Lung (tissue), 12 donors: ENCODE results near the gene ADH7. TPM values are rescaled to one million over a fixed set of nuclear protein-coding genes. Genes with fewer than 3 reads are reported as not detected.

Source experiments
- ATAC-seq: fragments of 200-7000 bp; cut with Tn5 transposase; one replicate; pipeline ENCODE4 v1.9.1; 2020; ENCODE audit warnings: moderate number of reproducible peaks; ENCODE audit not compliant: insufficient read depth, low FRiP score
- DNase-seq, 3 donors: peaks; one replicate each; pipeline ENCODE4 v3.0.0-alpha.2; 2013 to 2017
- H3K27ac ChIP-seq, 2 donors: one replicate each; pipeline ENCODE4 v1.5.1; 2013; ENCODE audit warnings: mild to moderate bottlenecking in 2 of 2, moderate library complexity in 2 of 2, control low read depth in 1 of 2, inconsistent platforms in 1 of 2, low read depth in 1 of 2, low read length in 1 of 2
- H3K27me3 ChIP-seq, 3 donors: one replicate each; pipeline ENCODE4 v1.5.1; 2013; ENCODE audit warnings: low read length in 2 of 3; ENCODE audit not compliant: control insufficient read depth in 3 of 3, insufficient read depth in 3 of 3
- H3K36me3 ChIP-seq, 4 donors: one replicate each; pipeline ENCODE4 v1.5.1; 2013; ENCODE audit warnings: low read length in 4 of 4, mild to moderate bottlenecking in 1 of 4, moderate library complexity in 1 of 4; ENCODE audit not compliant: control insufficient read depth in 4 of 4, insufficient read depth in 4 of 4
- H3K4me1 ChIP-seq, 5 donors: one replicate each; pipeline ENCODE4 v1.5.1; 2013; ENCODE audit warnings: low read length in 5 of 5, mild to moderate bottlenecking in 2 of 5, moderate library complexity in 1 of 5; ENCODE audit not compliant: control insufficient read depth in 5 of 5, insufficient read depth in 5 of 5
- H3K4me3 ChIP-seq: one replicate; pipeline ENCODE4 v1.5.1; 2013; ENCODE audit warnings: mild to moderate bottlenecking, control low read depth, moderate library complexity
- H3K9ac ChIP-seq, 2 donors: one replicate each; pipeline ENCODE4 v1.5.1; 2013; ENCODE audit warnings: low read length in 2 of 2, control low read depth in 1 of 2; ENCODE audit not compliant: insufficient read depth in 1 of 2
- H3K9me3 ChIP-seq, 4 donors: one replicate each; pipeline ENCODE4 v1.5.1; 2013; ENCODE audit warnings: low read length in 3 of 4, mild to moderate bottlenecking in 1 of 4, moderate library complexity in 1 of 4; ENCODE audit not compliant: control insufficient read depth in 4 of 4, insufficient read depth in 3 of 4
- WGBS, 2 donors: extraction: QIAGEN DNeasy Blood & Tissue Kit; methylation state at CpG; one replicate each; pipeline ENCODE4 v1.1.7; 2013; 5-methylcytosine and 5-hydroxymethylcytosine counted together
- polyA plus RNA-seq, 2 donors: library from polyadenylated mRNA; stranded (reverse); fragments of 200-250 nt; gene quantifications; one replicate each; pipeline ENCODE4 v1.2.1, GENCODE V29; 2013
- total RNA-seq, 2 donors: library from RNA; depleted of rRNA in 1 of 2; stranded (reverse); fragments of >200 nt in 1 of 2; gene quantifications; one replicate each; pipeline ENCODE4 v1.2.1, GENCODE V29; 2014 to 2021
- TF ChIP-seq, protein P1 (sequence below): IDR thresholded peaks from 2 replicates; pipeline ENCODE4 v1.5.1; 2012; ENCODE audit warnings: mild to moderate bottlenecking; ENCODE audit errors: control extremely low read depth, extremely low read depth
- donor health status: control.
- donor health status: control.
- donor health status: Bipolar disorder and iron deficiency.
- donor health status: healthy.
- donor health status: DM: yes; HTN: yes; CAD: no.

Gene ADH7
- total and polyA plus RNA-seq, 4 donors, result 0.71 to 5.4 (median 2.9) TPM

DNA sequence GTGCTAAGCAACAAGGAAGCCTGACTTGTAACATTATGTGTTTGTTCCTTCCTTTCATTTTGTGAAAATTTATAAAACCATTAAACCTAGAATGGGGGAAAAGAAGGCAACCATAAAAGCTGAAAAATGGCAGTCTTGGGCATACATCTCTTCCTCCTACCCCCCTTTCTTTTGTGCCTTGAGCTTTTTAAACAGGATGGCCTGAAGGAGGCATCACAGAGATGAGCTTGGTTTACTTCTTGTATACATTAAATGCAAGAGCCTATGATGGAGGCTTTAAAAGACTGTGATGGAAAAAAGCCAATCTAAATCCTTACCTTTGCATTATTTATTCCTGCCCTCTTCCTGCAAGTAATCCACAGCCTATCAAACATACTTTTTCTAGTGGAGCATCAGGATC is 36.2 kb upstream of the ADH7 start:
- no peaks in the 10 kb centered on the region for H3K27me3 ChIP-seq
- no peaks in the 10 kb centered on the region for H3K4me1 ChIP-seq
- no peaks in the 10 kb centered on the region for H3K36me3 ChIP-seq
- no peak for ATAC-seq
- H3K9ac ChIP-seq, result no peak overlapping the region
- H3K4me3 ChIP-seq, result no peak overlapping the region
- no peak for DNase-seq
- H3K9me3 ChIP-seq, result no peaks in the 10 kb centered on the region
- no peak overlapping the region for H3K27ac ChIP-seq
- TF ChIP-seq, protein P1, sequence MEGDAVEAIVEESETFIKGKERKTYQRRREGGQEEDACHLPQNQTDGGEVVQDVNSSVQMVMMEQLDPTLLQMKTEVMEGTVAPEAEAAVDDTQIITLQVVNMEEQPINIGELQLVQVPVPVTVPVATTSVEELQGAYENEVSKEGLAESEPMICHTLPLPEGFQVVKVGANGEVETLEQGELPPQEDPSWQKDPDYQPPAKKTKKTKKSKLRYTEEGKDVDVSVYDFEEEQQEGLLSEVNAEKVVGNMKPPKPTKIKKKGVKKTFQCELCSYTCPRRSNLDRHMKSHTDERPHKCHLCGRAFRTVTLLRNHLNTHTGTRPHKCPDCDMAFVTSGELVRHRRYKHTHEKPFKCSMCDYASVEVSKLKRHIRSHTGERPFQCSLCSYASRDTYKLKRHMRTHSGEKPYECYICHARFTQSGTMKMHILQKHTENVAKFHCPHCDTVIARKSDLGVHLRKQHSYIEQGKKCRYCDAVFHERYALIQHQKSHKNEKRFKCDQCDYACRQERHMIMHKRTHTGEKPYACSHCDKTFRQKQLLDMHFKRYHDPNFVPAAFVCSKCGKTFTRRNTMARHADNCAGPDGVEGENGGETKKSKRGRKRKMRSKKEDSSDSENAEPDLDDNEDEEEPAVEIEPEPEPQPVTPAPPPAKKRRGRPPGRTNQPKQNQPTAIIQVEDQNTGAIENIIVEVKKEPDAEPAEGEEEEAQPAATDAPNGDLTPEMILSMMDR, result no peak

- WGBS, 2 donors, result 83 to 85% methylated on average over 1 of the region's 1 CpG
- no peak overlapping the region for H3K4me3 ChIP-seq
- no peaks in the 10 kb centered on the region for H3K36me3 ChIP-seq
- H3K4me1 ChIP-seq, result no peaks in the 10 kb centered on the region
- TF ChIP-seq, protein P1, result no peak
- no peak for DNase-seq
- H3K9ac ChIP-seq, result no peak overlapping the region
- no peak overlapping the region for H3K27ac ChIP-seq
- H3K9me3 ChIP-seq, result no peaks in the 10 kb centered on the region
- no peak for ATAC-seq
- no peaks in the 10 kb centered on the region for H3K27me3 ChIP-seq
Observed at GRCh38 chr4:99468889-99469288, 33.7 kb upstream of the ADH7 start.

DNA sequence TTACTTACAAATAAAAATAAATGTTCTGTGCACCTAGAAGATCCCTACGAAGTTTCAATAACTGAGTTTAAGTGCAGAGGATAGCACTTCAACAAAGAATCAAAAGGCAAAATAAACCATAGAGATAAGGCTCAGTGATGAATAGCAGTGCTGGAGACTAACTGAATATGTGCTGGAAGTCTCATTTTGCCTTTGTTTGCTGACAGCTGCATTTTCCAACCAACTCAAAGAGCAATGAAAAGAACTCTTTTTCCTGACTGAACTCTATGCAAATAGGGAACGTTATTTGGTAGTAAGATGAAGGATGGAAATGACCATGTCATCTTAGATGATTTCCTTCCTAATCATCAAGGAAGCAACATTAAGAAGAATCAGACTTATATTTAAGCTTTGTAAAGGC is 32.7 kb upstream of the ADH7 start:
- H3K9me3 ChIP-seq, result no peaks in the 10 kb centered on the region
- H3K36me3 ChIP-seq, result no peaks in the 10 kb centered on the region
- no peaks in the 10 kb centered on the region for H3K4me1 ChIP-seq
- DNase-seq (no peak), ATAC-seq (no peak)
- no peak overlapping the region for H3K9ac ChIP-seq
- H3K27me3 ChIP-seq, result no peaks in the 10 kb centered on the region
- H3K4me3 ChIP-seq, result no peak overlapping the region
- H3K27ac ChIP-seq, result no peak overlapping the region
- 65 to 72% methylated on average over 2 of the region's 2 CpGs for WGBS, 2 donors
- TF ChIP-seq, protein P1, result no peak

GRCh38 chr4:99463566-99463965 is 28.4 kb upstream of the ADH7 start:
- Histone ChIP-seq H3K36me3 (no peaks in the 10 kb centered on the region), H3K4me3 (no peak overlapping the region), H3K27me3 (no peaks in the 10 kb centered on the region), H3K9ac (no peak overlapping the region), H3K4me1 (no peaks in the 10 kb centered on the region), H3K9me3 (peaks cover 0 to 1% (median 0%) of the 10 kb centered on the region in 4 donors), H3K27ac (no peak overlapping the region)
- TF ChIP-seq, protein P1, result no peak
- WGBS, 2 donors, result 78 to 79% methylated on average over 2 of the region's 2 CpGs
- ATAC-seq (no peak), DNase-seq (no peak)
